ENCODE data around the gene DHFR2. TPM values are rescaled to one million over a fixed set of nuclear protein-coding genes. Genes with fewer than 3 reads are reported as not detected.

DHFR2 gene
- total and polyA plus RNA-seq, 9 of the 15 experiments (the other 6 are each of a cell fraction or from before 2014, with no cell fraction given): 0.64 to 1.7 (median 1.4) TPM

DNA sequence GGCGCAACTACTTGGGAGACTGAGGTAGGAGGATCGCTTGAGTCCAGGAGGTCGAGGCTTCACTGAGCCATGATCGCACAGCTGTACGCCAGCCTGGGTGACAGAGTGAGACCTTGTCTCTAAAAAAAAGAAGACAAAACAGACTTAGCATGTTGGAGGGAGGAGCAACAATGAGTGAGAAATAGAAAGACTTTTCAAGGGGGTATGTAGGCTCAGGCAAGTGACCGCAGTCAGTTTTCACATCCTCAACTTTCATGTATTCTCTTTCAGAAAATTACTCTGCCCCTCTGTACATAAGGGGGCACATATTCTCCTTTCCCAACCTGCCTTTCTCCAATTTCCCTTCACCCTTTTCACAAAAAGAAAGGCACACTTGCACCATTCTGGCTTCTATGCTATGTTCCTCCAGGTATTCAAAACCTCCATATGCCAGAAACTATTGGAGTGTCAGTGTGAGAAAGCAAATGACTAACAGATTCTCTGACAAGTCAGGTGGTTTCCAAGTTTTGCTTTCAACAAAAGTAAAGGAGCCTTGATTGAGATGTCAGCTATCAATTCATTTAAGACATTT lies 7.7 kb upstream of the DHFR2 start:
- Histone ChIP-seq H4K20me1 (replicated peaks; ENCODE audit: control insufficient read depth, insufficient read depth, low read length) (no peaks in the 10 kb centered on the region), H3K9ac (ENCODE audit: insufficient read depth in 1 of 2, low read depth in 2 of 2, low read length in 2 of 2) (no peak overlapping the region), H3K4me3 (no peak overlapping the region), H3K27ac (ENCODE audit: extremely low read depth, low read depth, low read length) (no peak overlapping the region), H3K9me3 (replicated peaks; ENCODE audit: control insufficient read depth, insufficient read depth, low read depth, low read length) (no peaks in the 10 kb centered on the region), H3K36me3 (ENCODE audit: control insufficient read depth, insufficient read depth, low read length) (peaks cover 13% of the 10 kb centered on the region), H3K4me2 (ENCODE audit: insufficient read depth, low read length) (no peak overlapping the region), H3K27me3 (ENCODE audit: control insufficient read depth in 2 of 2, insufficient read depth in 2 of 2, low read length in 2 of 2) (no peaks in the 10 kb centered on the region), H2AFZ (ENCODE audit: low read depth, low read length) (no peak overlapping the region), H3K79me2 (ENCODE audit: control insufficient read depth, insufficient read depth, low read length) (peaks cover 1% of the 10 kb centered on the region; the same call in 2 of the 3 replicates), H3K9me1 (ENCODE audit: control insufficient read depth, insufficient read depth, low read length) (no peaks in the 10 kb centered on the region), H3K4me1 (replicated peaks in 1 of 2; ENCODE audit: control insufficient read depth in 2 of 2, insufficient read depth in 2 of 2, low read length in 2 of 2) (no peaks in the 10 kb centered on the region)
- FAIRE-seq (no peak), ATAC-seq (no peak), DNase-seq (ENCODE audit: extremely low read depth in 1 of 4, low spot score in 3 of 4) (no peak)
- CTCF ChIA-PET (ENCODE audit: low intra/inter-chr PET ratio): no interaction called here
- 95% methylated on average over 3 of the region's 6 CpGs for WGBS (ENCODE audit: insufficient coverage, low coverage, missing lambda C conversion rate)
- TF ChIP-seq ZNF551 (CRISPR knock-in tag; IDR thresholded peaks at IDR 0.05) (no peak), ZNF316 (IDR thresholded peaks at IDR 0.05) (no peak)
- TF ChIP-seq, protein P1, sequence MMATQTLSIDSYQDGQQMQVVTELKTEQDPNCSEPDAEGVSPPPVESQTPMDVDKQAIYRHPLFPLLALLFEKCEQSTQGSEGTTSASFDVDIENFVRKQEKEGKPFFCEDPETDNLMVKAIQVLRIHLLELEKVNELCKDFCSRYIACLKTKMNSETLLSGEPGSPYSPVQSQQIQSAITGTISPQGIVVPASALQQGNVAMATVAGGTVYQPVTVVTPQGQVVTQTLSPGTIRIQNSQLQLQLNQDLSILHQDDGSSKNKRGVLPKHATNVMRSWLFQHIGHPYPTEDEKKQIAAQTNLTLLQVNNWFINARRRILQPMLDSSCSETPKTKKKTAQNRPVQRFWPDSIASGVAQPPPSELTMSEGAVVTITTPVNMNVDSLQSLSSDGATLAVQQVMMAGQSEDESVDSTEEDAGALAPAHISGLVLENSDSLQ (IDR thresholded peaks at IDR 0.05): no peak
- TF ChIP-seq, protein P2, sequence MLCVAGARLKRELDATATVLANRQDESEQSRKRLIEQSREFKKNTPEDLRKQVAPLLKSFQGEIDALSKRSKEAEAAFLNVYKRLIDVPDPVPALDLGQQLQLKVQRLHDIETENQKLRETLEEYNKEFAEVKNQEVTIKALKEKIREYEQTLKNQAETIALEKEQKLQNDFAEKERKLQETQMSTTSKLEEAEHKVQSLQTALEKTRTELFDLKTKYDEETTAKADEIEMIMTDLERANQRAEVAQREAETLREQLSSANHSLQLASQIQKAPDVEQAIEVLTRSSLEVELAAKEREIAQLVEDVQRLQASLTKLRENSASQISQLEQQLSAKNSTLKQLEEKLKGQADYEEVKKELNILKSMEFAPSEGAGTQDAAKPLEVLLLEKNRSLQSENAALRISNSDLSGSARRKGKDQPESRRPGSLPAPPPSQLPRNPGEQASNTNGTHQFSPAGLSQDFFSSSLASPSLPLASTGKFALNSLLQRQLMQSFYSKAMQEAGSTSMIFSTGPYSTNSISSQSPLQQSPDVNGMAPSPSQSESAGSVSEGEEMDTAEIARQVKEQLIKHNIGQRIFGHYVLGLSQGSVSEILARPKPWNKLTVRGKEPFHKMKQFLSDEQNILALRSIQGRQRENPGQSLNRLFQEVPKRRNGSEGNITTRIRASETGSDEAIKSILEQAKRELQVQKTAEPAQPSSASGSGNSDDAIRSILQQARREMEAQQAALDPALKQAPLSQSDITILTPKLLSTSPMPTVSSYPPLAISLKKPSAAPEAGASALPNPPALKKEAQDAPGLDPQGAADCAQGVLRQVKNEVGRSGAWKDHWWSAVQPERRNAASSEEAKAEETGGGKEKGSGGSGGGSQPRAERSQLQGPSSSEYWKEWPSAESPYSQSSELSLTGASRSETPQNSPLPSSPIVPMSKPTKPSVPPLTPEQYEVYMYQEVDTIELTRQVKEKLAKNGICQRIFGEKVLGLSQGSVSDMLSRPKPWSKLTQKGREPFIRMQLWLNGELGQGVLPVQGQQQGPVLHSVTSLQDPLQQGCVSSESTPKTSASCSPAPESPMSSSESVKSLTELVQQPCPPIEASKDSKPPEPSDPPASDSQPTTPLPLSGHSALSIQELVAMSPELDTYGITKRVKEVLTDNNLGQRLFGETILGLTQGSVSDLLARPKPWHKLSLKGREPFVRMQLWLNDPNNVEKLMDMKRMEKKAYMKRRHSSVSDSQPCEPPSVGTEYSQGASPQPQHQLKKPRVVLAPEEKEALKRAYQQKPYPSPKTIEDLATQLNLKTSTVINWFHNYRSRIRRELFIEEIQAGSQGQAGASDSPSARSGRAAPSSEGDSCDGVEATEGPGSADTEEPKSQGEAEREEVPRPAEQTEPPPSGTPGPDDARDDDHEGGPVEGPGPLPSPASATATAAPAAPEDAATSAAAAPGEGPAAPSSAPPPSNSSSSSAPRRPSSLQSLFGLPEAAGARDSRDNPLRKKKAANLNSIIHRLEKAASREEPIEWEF (CRISPR knock-in tag; IDR thresholded peaks at IDR 0.05): no peak
- TF ChIP-seq, protein P3, sequence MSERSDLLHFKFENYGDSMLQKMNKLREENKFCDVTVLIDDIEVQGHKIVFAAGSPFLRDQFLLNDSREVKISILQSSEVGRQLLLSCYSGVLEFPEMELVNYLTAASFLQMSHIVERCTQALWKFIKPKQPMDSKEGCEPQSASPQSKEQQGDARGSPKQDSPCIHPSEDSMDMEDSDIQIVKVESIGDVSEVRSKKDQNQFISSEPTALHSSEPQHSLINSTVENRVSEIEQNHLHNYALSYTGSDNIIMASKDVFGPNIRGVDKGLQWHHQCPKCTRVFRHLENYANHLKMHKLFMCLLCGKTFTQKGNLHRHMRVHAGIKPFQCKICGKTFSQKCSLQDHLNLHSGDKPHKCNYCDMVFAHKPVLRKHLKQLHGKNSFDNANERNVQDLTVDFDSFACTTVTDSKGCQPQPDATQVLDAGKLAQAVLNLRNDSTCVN (CRISPR knock-in tag; IDR thresholded peaks at IDR 0.05): no peak
- TF ChIP-seq, protein P4, sequence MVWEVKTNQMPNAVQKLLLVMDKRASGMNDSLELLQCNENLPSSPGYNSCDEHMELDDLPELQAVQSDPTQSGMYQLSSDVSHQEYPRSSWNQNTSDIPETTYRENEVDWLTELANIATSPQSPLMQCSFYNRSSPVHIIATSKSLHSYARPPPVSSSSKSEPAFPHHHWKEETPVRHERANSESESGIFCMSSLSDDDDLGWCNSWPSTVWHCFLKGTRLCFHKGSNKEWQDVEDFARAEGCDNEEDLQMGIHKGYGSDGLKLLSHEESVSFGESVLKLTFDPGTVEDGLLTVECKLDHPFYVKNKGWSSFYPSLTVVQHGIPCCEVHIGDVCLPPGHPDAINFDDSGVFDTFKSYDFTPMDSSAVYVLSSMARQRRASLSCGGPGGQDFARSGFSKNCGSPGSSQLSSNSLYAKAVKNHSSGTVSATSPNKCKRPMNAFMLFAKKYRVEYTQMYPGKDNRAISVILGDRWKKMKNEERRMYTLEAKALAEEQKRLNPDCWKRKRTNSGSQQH (CRISPR knock-in tag; IDR thresholded peaks at IDR 0.05): no peak
- TF ChIP-seq, protein P5, sequence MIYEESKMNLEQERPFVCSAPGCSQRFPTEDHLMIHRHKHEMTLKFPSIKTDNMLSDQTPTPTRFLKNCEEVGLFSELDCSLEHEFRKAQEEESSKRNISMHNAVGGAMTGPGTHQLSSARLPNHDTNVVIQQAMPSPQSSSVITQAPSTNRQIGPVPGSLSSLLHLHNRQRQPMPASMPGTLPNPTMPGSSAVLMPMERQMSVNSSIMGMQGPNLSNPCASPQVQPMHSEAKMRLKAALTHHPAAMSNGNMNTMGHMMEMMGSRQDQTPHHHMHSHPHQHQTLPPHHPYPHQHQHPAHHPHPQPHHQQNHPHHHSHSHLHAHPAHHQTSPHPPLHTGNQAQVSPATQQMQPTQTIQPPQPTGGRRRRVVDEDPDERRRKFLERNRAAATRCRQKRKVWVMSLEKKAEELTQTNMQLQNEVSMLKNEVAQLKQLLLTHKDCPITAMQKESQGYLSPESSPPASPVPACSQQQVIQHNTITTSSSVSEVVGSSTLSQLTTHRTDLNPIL (CRISPR knock-in tag; IDR thresholded peaks at IDR 0.05): no peak
- TF ChIP-seq, protein P6, sequence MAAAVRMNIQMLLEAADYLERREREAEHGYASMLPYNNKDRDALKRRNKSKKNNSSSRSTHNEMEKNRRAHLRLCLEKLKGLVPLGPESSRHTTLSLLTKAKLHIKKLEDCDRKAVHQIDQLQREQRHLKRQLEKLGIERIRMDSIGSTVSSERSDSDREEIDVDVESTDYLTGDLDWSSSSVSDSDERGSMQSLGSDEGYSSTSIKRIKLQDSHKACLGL (CRISPR knock-in tag; IDR thresholded peaks at IDR 0.05; ENCODE audit: borderline replicate concordance, poor library complexity, severe bottlenecking): no peak
- POLR2A ChIA-PET: no interaction called here
- in situ Hi-C loops (cut with MboI) (no loop called here), intact Hi-C loops (cut with micrococcal nuclease) (no loop called here)
- no TSS peak for BruUV-seq (replicated peaks)

Measured in K562 (cell line).